MM.1S (cell line): ENCODE results near the gene CELF2.

ENCODE experiments used
- EZH2phosphoT487 ChIP-seq: fragments of 300-600 bp; sonication (generic); IDR thresholded peaks from 2 replicates; pipeline ENCODE4 v1.6.1; 2018; ENCODE audit warnings: antibody characterized with exemption, low read length
- TF ChIP-seq, protein P1 (sequence below): fragments of 300-600 bp; sonication (generic); IDR thresholded peaks from 2 replicates; pipeline ENCODE4 v1.5.1; 2016; ENCODE audit warnings: antibody characterized with exemption, low read length, mixed read lengths

DNA sequence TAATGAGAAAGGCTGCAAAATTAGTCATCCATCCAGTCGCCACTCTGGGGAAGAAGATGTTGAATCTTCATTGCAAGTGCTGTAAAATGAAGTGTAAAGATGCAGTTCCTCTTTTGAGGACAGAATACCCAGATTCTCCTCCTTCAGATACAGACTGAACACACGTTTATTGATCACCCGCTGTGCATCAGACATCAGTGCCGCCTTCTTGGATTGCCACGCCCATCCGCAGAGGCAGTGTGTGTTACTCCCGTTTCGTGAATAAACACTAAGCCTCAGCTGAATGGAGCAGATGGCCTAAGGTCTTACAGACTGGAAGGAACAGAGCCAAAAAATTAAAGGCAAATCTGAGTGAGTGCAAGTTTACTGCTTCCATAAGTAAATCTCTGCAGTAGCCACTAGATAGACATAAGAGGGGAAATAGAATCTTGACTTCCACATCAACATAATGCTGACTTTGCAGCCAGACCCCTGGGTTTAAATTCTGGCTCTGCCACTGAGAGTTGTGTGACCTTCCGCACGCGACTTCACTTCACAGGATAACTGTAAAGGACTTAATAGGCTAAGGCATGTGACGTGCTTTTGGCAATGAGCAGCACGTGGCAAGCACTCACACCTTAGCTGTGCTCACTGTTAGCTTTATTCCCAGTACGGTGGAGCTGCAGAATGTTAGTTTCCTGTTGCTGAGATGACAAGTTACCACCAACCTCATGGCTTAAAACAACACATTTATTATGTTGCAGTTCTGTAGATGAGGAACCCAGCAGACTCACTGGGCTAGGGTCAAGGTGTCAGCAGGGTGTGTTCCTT is 285.9 kb downstream of the CELF2 start:
- TF ChIP-seq, protein P1, sequence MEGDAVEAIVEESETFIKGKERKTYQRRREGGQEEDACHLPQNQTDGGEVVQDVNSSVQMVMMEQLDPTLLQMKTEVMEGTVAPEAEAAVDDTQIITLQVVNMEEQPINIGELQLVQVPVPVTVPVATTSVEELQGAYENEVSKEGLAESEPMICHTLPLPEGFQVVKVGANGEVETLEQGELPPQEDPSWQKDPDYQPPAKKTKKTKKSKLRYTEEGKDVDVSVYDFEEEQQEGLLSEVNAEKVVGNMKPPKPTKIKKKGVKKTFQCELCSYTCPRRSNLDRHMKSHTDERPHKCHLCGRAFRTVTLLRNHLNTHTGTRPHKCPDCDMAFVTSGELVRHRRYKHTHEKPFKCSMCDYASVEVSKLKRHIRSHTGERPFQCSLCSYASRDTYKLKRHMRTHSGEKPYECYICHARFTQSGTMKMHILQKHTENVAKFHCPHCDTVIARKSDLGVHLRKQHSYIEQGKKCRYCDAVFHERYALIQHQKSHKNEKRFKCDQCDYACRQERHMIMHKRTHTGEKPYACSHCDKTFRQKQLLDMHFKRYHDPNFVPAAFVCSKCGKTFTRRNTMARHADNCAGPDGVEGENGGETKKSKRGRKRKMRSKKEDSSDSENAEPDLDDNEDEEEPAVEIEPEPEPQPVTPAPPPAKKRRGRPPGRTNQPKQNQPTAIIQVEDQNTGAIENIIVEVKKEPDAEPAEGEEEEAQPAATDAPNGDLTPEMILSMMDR = no peak
- no peak for TF ChIP-seq EZH2phosphoT487
